Measurements from ENCODE around the gene GIGYF2.
A peak's percentile ranks its signal among the peaks of the same experiment; 100 is the strongest.

GIGYF2 gene

DNA sequence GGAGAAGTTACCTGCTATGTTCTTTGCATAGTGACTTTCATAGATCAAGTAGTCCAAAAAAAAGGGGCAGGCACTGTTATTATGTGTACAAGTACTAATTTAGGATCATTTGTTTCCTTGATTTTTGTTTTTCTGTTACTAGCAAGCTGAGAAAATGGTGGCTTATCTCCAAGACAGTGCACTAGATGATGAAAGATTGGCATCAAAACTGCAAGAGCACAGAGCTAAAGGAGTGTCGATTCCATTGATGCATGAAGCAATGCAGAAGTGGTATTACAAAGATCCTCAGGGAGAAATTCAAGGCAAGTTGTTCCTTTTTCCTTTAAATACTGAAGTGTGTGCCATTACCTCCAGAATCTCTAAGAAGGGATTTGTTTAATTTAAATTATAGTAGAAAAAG, 98.8 kb downstream of the GIGYF2 start:
- H3K4me3 ChIP-seq (replicated peaks; ENCODE audit: low read depth, low read length) = no peak overlapping the region
- peak; percentile 16 for DNase-seq (ENCODE audit: low read depth)
- TF ChIP-seq, protein P1, sequence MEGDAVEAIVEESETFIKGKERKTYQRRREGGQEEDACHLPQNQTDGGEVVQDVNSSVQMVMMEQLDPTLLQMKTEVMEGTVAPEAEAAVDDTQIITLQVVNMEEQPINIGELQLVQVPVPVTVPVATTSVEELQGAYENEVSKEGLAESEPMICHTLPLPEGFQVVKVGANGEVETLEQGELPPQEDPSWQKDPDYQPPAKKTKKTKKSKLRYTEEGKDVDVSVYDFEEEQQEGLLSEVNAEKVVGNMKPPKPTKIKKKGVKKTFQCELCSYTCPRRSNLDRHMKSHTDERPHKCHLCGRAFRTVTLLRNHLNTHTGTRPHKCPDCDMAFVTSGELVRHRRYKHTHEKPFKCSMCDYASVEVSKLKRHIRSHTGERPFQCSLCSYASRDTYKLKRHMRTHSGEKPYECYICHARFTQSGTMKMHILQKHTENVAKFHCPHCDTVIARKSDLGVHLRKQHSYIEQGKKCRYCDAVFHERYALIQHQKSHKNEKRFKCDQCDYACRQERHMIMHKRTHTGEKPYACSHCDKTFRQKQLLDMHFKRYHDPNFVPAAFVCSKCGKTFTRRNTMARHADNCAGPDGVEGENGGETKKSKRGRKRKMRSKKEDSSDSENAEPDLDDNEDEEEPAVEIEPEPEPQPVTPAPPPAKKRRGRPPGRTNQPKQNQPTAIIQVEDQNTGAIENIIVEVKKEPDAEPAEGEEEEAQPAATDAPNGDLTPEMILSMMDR (IDR thresholded peaks at IDR 0.05; ENCODE audit: low read length, missing control alignments) = no peak

DNA sequence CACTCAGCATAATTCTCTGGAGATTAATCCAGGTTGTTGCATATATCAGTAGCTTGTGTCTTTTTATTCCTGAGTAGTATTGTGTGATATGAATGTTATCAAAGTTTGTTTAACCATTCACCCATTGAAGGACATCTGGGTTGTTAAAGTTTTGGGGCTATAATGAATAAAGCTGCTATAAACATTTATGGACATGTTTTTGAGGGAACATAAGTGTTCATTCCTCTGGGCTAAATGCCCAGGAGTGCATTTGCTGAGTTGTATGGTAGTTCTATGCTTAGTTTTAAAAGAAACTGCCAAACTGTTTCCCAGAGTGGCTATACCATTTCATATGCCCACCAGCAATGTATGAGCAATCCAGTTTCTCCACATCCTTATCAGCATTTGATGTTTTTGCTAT, 101.1 kb downstream of the GIGYF2 start:
- TF ChIP-seq, protein P1 (IDR thresholded peaks at IDR 0.05; ENCODE audit: low read length, missing control alignments) = no peak
- DNase-seq (ENCODE audit: low read depth) = no peak
- no peak overlapping the region for H3K4me3 ChIP-seq (replicated peaks; ENCODE audit: low read depth, low read length)

DNA sequence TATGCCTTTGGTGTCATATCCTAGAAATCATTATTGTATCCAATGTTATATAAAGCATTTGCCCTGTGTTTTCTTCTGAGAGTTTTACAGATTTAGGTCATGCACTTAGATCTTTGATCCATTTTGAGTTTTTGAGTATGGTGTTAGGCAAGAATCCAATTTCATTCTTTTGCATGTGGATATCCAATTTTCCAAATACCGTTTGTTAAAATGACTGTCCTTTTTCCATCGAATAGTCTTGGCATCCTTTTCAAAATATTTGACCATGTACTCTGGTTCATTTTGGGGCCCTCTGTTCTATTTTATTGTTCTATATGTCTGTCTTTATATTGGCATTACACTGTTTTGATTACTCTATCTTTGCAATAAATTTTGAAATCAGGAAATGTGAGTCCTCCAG, 103.0 kb downstream of the GIGYF2 start:
- TF ChIP-seq, protein P1 (IDR thresholded peaks at IDR 0.05; ENCODE audit: low read length, missing control alignments) = no peak
- no peak overlapping the region for H3K4me3 ChIP-seq (replicated peaks; ENCODE audit: low read depth, low read length)
- DNase-seq (ENCODE audit: low read depth) = no peak

DNA sequence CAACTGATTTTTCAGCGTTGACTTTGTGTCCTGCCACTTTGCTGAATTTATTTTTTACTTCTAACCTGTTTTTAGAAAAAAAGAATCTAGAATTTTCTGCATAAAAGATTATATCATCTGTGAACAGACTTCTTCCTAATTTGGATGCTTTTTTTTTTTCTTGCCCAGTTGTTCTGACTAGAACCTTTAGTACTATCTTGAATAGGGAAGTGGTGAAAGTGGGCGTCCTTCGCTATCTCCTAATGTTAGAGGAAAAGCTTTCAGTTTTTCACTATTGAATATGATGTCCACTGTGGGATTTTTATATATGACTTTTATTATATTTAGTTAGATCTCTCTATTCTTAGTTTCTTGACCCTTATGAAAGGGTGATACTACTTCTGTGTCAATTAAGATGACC, 105.0 kb downstream of the GIGYF2 start:
- TF ChIP-seq, protein P1 (IDR thresholded peaks at IDR 0.05; ENCODE audit: low read length, missing control alignments) = no peak
- H3K4me3 ChIP-seq (replicated peaks; ENCODE audit: low read depth, low read length) = no peak overlapping the region
- no peak for DNase-seq (ENCODE audit: low read depth)

DNA sequence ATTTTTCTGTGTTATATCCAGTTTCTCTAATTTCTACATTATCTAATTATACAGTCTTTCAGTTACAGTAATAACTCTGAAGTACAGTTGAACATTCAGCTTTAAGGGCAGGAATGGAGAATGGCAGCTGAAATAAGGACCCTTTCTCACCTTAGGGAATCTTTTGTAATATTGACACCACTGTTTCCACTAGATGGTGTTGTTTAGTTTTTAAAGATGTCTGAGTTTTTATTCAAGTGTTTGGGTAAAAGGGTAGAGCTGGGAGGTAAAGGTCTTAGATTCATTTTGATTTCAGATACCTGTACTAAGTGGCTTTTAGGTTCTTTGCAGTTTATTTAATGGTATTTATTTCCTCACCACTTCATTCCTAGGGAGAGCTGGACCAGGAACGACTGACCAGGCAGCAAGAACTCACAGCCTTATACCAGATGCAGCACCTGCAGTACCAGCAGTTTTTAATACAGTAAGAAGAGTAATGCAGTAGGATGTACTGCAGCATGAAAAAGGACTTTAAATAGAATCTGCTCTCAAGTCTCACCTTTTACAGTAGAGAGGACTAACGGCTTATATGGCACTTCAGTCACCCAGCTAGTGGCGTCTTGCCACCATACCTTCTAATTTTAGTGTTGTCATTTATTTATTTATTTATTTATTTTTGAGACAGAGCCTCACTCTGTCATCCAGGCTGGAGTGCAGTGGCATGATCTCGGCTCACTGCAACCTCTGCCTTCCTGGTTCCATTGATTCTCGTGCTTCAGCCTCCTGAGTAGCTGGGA, 112.4 kb downstream of the GIGYF2 start:
- H3K4me3 ChIP-seq (replicated peaks; ENCODE audit: low read depth, low read length) = no peak overlapping the region
- DNase-seq (ENCODE audit: low read depth) = no peak
- TF ChIP-seq, protein P1 (IDR thresholded peaks at IDR 0.05; ENCODE audit: low read length, missing control alignments) = no peak

DNA sequence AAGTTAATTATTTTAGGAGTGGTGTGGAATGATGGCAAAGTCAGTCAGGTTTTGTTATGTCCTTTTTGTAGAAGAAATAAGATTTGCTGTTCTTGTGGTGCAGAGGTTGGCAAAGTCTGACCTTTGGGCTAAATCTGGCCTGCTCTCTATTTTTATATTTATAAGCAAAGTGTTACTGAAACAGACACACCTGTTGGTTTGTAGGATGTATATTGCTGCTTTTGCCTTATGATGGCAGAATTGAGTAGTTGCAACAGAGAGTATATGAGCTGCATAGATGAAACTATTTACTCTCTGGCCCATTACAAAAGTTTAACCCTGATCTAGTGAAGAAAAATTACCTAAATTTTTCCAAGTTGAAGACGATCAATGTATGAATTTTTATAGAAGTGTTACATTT, 113.3 kb downstream of the GIGYF2 start:
- DNase-seq (ENCODE audit: low read depth) = no peak
- TF ChIP-seq, protein P1 (IDR thresholded peaks at IDR 0.05; ENCODE audit: low read length, missing control alignments) = no peak
- H3K4me3 ChIP-seq (replicated peaks; ENCODE audit: low read depth, low read length) = no peak overlapping the region

DNA sequence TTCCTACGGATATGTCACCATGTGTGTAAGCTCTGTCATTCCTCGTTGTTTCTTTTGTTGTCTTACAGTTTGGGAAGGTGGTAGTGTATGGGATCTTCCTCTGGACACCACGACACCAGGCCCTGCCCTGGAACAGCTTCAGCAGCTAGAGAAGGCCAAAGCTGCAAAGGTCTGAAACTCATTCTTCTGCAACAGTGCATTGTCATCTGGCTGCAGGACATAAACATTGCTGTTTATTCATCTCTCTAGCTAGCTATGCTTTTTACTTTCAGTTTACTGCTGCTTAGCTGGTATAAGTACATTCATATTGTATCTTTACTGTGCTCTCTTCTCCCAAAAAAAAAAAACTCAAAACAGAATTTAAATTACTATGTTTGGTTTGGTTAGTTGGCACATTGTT, 118.4 kb downstream of the GIGYF2 start:
- DNase-seq (ENCODE audit: low read depth) = no peak
- H3K4me3 ChIP-seq (replicated peaks; ENCODE audit: low read depth, low read length) = no peak overlapping the region
- TF ChIP-seq, protein P1 (IDR thresholded peaks at IDR 0.05; ENCODE audit: low read length, missing control alignments) = no peak

Measured in fibroblast of pulmonary artery (primary cell).